Epidermal melanocyte (primary cell): ENCODE data around the gene CHERP.
"Not testable (repeated sequence)": the region's sequence is repeated elsewhere in the genome, so short reads cannot be mapped to it uniquely, and the experiment has no call there.

Source experiments
- DNase-seq: peaks from one replicate; pipeline ENCODE4 v3.0.0; 2011; ENCODE audit warnings: low spot score; ENCODE audit not compliant: insufficient read length

CHERP gene

GRCh38 chr19:16576690-16577530, 34.7 kb upstream of the CHERP start:
- no peak for DNase-seq

DNA sequence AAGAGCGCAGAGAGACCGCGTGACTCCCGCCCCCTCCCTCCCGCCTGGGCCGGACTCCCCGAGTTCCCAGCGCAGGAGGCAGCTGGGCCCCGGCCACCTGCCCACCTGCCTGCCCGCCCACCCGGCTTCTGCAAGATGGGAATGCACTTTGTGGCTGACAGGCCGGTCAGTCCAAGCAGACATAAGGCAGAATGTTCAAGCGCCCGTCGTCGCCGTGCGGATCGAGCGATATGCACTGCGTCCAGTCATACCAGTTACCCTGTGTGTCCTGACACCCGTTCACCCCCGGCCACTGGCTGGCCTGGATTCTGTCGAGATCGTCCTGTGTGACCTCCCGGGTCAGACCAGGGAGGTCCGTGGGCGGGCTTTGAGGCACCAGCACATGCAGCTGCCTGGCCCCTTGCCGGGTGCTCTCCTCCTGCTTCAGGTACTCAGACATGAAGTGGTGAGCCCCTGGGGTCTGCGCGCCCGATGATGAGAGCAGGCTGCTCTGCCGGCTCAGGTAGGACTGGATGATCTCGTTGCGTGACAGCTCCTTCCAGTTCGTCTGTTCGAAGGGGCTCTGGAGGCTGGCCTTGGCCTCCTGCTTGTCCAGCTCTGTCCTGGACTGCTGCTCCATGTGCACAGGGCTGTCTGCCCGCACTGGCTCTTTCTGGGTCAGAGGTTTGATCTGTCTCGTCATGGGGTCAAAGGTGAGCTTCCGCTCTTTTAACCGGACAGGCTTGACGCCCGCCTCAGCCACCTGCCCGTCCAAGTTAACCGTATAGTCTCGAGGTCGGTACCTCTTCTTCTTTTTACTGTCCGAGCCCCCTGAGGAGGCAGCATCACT, 33.8 kb upstream of the CHERP start:
- DNase-seq: no peak

DNA sequence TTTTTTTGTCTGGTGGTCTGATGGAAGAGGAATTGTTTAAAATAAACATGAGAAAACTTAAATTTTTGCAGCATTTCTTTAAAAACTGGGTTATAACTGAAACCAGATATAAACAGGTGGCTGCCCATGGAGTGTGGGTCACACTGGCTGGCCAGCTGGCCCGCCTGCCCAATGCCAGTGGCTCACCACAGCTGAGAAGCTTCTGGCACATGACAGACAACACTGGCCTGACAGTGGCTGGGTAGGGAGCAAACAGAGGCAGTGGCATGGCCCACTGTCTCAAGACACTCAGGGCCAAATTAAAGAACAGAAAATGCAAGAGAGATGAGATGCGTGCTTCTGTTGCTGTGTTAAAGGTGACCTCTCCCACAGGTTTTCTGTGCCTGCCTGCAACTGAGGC, 33.0 kb upstream of the CHERP start:
- no peak for DNase-seq

DNA sequence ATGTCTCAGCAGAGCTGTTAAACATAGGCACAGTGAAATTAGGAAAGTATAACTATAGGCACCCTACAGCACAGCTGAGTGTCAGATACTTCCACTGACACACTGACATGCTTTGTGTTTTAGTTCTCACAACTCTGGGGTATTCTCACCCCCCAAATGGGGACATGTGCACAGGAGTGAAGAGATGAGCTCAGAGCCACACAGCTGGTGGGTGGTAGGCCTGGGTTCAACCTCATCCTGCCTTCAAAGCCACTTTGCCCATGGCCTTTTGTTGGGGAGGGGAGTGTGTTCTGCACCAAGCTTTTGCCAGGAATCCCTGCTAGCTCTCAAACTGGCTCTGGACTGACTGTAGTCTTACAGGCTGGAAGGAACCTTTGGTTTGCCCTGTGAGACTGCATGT, 31.7 kb upstream of the CHERP start:
- DNase-seq: no peak

DNA sequence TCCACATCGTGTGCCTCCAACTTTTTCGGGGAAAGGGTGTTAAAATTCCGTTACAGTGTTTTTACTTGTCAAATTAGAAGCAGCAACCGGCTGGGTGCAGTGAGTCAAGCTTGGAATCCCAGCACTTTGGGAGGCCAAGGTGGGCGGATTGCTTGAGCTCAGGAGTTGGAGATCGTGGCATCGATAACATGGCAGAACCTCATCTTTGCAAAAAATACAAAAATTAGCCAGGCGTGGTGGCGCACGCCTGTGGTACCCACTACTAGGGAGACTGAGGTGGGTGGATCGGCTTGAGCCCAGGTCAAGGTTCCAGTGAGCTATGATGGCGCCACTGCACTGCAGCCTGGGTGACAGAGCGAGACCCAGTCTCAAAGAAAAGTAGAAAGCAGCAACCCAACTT, 31.1 kb upstream of the CHERP start:
- DNase-seq: no peak

DNA sequence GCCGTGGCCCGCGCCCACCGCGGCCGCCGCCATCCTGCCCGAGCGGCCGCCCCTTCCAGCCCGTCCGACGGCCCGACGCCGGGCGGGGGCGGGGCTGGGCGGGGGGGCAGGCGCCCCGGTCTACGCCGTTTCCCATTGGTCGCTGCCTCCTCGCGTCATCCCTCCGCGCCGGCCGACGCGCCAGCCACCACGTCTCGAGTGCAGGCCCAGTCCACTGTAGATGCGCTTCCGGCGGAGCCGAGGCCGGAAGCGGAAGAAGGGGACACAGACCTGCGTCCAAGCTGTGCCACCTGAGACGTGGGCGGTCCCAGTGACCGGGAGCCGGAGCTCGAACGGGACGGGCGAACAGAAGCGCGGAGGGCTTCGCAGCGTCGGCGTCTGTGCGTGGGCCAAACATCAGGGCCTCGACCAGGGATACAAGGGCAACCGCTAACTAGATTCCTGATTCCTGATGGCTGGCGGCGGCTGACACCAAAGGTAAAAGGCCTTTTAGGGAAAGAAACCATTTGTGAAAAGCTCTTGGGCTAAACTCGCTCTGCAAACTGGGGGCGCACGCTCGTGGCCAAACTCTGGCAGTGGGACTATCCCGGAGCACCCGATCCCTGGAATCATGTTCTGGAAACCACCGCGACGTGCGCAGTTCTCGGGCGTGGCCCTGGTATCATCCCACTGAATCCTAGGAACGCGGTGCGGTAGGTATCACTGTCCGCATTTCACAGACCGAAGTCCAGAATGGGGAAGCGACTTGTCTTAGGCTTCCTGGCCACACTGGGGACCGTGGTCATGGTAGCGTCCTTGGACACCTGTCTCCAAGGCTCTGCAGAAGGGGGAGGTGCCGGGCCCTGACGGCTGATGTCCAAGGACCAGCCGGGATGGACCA, 30.3 kb upstream of the CHERP start, which contains the start of gene SLC35E1:
Gene SLC35E1 (minus strand): TSS at position 84 of the 880 bp plus-strand sequence. CDS start 51 bp downstream, at position 33.
- DNase-seq: peak; percentile 100

GRCh38 chr19:16571822-16572331, 29.6 kb upstream of the CHERP start:
- peak; percentile 53 for DNase-seq

DNA sequence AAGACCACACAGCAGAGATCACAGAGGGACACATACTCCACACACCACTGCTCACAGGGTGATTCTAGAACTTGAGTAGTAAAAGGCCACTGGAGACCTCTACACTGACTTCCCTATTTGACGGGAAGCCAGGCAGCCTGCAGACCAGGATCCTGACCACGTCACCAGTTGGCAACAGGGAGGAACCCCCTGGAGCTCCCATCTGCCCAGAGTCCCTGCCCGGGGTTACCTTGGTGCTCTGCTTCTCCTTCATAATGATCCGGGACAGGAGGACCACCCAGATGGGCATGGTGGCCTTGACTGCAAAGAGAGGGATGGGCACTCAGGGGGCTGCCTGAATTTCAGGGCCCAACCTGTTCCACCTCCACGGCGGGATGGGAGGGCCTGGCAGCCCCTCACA, 29.0 kb upstream of the CHERP start:
- no peak for DNase-seq

GRCh38 chr19:16569609-16570320, 27.5 kb upstream of the CHERP start:
- DNase-seq: no peak

- DNase-seq: no peak
Measured at GRCh38 chr19:16566702-16567101, 24.5 kb upstream of the CHERP start.

GRCh38 chr19:16566161-16566560, 23.9 kb upstream of the CHERP start:
- DNase-seq: no peak

GRCh38 chr19:16564842-16565241, 22.6 kb upstream of the CHERP start:
- DNase-seq: no peak

- no peak for DNase-seq
Measured at GRCh38 chr19:16562608-16563025, 20.4 kb upstream of the CHERP start.

GRCh38 chr19:16561382-16561781, 19.1 kb upstream of the CHERP start:
- no peak for DNase-seq

GRCh38 chr19:16559780-16560276, 17.6 kb upstream of the CHERP start:
- DNase-seq: no peak

DNA sequence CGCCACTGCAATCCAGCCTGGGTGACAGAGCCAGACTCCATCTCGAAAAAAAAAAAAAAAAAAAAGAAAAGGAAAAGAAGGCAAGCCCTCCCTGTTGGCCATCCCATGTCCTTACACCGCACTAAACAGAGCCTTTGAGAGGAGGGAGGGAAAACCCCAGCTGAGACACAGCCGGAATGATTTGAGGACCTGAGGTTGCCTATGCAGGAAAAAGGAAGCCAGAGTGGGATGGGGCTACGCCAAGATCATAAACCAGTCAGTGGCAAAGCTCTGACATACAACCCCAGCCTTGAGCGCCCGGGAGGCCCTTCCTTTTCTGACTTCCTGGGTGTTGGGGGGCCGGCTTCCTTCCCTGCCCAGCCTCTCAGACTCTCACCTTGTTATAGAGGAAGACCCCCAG, 12.5 kb upstream of the CHERP start:
- no peak for DNase-seq

DNA sequence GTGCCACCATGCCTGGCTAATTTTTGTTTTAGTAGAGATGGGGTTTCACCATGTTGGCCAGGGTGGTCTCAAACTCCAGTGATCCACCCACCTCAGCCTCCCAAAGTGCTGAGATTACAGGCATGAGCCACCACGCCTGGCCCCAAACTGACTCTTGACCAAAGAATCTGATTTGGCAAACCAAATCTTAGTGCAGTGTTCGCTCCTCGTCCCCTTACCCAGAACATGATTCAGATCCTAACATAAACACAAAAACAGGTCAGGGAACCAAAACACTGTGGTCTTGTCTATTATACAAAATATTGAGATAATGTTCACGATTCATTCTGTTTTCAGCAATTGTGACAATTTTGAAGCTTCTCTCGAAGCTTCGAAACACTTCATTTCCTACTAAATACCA, 9.7 kb upstream of the CHERP start:
- not testable (repeated sequence) for DNase-seq

DNA sequence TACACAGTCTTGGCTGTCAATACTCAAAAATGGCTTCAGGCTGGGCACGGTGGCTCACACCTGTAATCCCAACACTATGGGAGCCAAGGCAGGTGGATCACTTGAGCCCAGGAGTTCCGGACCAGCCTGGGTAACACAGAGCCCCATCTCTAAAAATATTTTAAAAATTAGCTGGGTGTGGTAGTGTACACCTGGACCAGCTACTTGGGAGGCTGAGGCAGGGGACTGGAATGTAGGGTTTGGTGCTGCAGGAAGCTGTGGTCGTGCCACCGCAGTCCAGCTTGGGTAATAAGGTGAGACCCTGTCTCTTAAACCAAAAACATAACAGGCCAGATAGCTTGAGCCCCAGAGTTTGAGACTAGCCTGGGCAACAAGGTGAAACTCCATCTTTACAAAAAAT, 6.7 kb upstream of the CHERP start:
- DNase-seq: no peak

GRCh38 chr19:16544473-16545231, 2.4 kb upstream of the CHERP start:
- DNase-seq: no peak

GRCh38 chr19:16543734-16544133, 1.5 kb upstream of the CHERP start:
- not testable (repeated sequence) for DNase-seq
